DMS153 treated with DMSO at 0.1 percent for 48 hours (cell line): ENCODE measurements around the gene DHCR24.
A peak's percentile ranks its signal among the peaks of the same experiment; 100 is the strongest.
"Not testable (repeated sequence)": the region's sequence is repeated elsewhere in the genome, so short reads cannot be mapped to it uniquely, and the experiment has no call there.

Experiments
- DNase-seq: peaks from one replicate; lab custom pipeline; 2025; ENCODE audit not compliant: unreplicated experiment; lab: John Stamatoyannopoulos, UW

The DHCR24 gene, protein sequence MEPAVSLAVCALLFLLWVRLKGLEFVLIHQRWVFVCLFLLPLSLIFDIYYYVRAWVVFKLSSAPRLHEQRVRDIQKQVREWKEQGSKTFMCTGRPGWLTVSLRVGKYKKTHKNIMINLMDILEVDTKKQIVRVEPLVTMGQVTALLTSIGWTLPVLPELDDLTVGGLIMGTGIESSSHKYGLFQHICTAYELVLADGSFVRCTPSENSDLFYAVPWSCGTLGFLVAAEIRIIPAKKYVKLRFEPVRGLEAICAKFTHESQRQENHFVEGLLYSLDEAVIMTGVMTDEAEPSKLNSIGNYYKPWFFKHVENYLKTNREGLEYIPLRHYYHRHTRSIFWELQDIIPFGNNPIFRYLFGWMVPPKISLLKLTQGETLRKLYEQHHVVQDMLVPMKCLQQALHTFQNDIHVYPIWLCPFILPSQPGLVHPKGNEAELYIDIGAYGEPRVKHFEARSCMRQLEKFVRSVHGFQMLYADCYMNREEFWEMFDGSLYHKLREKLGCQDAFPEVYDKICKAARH

DNA sequence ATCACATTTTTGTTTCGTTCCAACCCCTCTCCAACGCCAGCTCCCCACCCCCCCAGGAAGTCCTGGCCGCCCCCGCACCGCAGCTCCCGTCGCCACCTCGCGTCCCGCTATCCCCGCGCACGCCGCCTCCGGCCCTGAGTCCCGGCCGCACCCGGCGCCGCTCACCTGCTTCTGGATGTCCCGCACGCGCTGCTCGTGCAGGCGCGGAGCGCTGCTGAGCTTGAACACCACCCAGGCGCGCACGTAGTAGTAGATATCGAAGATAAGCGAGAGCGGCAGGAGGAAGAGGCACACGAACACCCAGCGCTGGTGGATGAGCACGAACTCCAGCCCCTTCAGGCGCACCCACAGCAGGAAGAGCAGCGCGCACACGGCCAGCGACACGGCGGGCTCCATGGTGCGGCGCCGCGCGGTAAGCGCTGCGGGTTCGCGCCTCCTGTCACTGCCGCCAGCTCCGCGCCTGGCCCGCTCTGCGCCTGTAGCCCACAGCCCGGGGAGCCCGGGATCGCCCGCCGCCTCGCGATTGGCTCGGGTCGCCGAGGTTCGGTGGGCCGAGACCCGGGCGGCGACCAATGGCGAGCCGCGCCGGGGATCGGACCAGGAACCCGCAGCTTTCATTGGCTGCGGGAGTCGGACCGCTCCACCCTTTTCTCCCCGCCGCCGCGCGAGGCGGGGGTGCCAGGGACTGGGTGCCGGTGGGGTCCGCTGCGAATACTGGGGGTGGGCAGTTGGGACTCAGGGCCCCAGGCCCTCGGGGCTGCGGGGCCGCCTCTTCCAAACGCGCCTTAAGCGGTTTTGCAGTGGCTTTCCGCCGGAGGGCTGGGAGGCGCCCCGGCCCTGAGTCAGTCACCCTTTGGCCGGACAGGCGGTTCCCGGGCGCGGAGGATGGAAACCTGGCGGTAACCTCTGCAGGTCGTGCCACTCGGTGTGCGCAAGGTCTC, at the start of gene DHCR24:
DHCR24 (minus strand) TSS at position 472 of the 941 bp plus-strand sequence; CDS start at position 396, 76 bp downstream.
- DNase-seq: peak; percentile 72

DNA sequence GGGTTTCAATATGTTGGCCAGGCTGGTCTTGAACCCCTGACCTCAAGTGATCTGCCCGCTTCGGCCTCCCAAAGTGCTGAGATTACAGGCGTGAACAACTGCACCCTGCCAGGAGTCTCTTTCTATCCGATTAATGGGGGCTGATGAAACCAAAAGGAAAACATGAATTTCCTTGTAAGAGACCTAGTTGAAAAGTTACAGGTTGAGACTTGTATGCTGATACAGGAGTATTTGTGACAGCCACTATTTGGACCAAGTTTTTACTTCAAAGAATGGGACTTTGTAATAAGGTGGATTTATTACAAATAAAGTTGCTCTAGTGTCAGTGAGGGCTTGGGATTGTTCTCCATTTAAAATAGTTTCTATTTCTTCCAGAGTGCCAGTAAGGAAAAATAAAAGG, 49.8 kb upstream of the DHCR24 start:
- no peak for DNase-seq

DNA sequence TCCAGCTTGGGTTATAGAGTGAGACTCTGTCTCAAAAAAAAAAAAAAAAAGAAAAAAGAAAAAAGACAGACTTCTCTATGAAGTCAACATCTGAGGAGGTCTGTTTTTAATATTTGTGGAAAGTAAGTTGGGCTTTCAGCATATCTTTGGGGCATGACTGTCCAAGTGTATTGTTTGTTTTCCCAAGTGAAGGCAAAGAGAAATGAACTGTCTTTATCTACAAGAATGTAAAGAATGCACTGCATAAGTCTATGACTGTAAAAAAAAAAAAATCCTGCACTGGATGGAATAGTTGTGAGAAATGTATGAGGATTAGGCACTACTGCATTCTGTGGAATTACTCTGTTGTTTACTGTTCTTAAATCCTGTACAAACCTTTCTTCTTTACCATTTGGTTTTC, 47.9 kb upstream of the DHCR24 start:
- DNase-seq: no peak

DNA sequence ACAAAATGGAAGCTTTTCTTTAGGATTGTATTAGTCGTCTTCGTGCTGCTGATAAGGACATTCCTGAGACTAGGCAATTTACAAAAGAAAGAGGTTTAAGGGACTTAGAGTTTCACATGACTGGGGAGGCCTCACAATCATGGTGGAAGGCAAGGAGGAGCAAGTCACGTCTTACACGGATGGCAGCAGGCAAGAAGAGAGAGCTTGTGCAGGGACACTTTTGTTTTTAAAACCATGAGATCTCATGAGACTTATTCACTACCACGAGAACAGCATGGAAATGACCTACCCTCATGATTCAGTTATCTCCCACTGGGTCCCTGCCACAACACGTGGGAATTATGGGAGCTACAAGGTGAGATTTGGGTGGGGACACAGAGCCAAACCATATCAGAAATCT, 47.1 kb upstream of the DHCR24 start:
- DNase-seq: not testable (repeated sequence)

DNA sequence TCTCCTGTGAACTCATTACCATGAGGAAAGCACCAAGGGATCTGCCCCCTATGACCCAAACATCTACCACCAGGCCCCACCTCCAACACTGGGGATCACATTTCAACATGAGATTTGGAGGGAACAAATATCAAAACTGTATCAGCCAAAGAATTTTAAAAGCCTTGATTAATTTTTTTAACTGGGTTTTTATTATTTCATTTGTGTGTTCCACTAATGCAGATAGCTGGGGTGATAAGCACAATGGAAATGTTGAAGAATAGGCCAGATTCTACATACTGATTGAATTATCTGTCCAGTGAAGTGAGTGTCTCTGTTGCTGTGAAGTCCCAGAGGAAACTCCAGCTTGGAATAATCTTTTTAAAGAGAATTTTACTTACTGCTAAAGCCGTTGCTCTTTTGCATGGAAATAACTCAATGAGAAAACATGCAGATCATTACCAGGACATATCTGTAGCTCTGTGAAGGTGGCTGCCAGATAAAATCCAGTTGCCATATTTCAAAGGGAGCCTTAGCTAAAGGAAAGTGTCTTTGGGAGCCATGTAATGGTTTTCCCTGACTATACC, 44.4 kb upstream of the DHCR24 start:
- no peak for DNase-seq

DNA sequence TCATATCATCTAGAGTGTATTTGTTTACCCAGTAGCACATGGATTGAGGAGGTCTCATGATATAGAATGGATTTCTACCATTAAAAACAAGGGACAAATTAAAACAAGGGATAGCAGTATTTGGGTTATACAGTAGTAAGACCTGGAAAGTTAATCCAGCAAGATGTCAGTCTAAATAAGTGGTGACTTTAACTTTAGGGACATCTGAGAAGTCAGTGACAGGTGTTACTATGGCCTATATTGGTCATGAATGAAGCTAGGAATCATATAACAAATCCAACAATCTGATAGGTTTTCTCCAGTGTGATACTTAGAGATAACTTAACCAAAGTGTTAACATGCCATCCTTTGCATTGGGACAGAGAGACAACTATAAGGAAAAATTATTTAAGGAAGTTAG, 42.7 kb upstream of the DHCR24 start:
- no peak for DNase-seq

DNA sequence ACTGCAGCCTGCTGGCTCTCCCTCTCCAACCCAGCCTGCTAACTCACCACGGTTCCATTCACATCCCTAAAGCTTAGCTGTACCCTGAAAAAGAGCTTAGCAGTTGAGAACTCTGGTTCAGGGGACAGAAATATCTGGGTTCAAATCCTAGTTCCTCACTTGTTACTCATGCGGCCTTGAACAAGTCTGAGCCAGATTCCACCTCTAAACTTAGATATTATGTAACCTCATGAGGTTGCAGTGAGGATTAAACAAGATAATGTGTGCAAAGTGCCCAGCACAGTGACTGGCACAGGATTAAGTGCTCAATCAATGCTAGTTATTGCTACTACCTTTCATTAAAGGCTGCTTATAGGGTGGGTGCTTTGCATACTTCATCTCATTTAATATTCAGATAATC, 41.3 kb upstream of the DHCR24 start:
- DNase-seq: no peak

DNA sequence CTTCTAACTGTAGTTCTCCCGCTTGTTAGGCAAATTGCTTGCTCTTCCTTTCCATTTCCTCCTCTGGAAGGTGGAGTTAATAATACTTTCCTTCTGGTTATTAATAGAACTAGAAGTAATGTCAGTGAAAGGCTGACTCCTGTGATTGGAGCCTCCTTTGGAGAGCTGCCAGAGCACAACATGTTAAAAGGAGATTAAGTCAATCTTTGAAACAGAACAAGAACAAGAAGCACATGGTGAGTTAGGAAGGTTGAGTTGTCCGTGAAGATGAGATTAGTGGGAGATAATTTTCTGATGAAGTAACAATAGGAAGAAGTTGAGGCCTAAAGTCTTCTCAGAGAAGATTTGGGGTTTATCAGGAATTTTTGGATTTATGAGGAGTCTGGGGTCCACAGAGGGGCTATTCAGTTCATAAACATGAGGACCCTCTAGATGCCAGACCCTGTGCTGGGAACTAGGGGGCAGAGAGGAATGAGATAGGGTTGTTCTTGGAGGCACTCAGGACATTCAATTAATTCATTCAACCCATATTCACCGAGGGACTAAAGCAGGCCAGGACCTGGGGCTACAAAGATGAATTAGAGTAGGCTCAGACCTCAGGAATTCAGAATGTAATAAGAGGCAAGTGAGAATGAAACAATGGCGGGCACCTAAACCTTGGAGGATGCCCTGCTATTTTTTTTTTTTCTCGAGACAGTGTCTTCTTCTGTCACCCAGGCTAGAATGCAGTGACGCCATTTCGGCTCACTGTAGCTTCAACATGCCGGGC, 40.7 kb upstream of the DHCR24 start:
- DNase-seq: no peak

DNA sequence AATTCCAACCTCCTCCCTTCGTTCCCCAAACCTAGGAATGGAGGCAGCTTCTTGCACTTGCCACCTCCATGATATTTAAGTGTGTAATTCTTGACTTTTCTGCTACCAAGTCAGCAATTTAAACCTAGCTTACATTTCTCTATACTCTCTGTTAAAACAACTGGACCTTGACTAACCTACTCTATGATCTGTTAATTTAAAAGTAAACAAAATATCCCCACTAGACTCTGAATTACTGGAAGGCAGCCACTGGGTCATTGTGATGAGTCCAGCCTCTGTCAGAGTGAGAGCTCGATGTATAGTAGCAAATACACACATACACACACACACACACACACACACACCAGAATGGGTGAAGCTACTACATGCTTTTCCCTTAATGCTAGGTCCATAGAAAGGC, 40.0 kb upstream of the DHCR24 start:
- no peak for DNase-seq

DNA sequence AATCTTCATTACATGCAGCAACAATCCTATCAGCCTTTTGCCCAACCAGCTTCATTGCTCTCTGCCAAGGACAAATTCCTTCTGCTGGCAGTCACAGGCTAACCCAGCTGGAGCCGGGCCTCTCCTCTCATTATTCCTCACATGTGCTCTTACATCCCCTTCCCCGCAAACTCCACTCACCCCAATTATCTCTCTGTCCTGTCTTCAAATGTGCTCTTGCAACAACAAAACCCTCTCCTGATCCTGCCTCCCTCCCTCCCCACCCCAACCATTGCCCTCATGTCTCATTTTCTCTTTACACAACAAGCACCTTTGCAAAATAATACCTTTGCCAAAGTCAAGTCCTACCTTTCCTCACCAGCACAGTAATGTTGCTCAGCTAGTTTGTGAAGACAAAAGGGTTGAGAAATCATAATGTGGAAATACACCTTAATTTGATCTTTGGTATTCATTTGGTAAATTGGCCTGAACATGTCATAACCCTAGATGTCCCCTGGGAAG, 36.0 kb upstream of the DHCR24 start:
- no peak for DNase-seq

DNA sequence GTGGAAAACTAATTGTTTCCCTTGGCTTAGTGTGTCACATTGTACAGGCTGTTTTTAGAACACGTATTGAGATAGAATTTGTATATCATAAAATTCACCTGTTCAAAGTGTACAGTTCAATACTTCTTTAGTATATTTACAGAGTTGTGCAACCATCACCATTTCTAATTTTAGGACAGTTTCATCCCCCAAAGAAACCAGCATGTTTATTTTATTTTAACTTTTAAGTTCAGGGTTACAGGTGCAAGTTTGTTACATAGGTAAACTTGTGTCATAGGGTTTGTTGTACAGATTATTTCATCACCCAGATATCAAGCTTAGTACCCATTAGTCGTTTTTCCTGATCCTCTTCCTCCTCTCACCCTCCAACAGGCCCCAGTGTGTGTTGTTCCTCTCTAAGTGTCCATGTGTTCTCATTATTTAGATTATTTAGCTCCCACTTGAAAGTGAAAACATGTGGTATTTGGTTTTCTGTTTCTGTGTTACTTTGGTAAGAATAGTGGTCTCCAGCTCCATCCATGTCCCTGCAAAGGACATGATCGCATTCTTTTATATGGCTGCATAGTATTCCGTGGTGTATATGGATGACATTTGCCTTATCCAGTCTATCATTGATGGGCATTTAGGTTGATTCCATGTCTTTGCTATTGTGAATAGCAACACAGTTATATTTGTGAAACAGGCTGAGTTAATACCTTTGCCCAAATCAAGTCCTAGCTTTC, 35.2 kb upstream of the DHCR24 start:
- DNase-seq: no peak

DNA sequence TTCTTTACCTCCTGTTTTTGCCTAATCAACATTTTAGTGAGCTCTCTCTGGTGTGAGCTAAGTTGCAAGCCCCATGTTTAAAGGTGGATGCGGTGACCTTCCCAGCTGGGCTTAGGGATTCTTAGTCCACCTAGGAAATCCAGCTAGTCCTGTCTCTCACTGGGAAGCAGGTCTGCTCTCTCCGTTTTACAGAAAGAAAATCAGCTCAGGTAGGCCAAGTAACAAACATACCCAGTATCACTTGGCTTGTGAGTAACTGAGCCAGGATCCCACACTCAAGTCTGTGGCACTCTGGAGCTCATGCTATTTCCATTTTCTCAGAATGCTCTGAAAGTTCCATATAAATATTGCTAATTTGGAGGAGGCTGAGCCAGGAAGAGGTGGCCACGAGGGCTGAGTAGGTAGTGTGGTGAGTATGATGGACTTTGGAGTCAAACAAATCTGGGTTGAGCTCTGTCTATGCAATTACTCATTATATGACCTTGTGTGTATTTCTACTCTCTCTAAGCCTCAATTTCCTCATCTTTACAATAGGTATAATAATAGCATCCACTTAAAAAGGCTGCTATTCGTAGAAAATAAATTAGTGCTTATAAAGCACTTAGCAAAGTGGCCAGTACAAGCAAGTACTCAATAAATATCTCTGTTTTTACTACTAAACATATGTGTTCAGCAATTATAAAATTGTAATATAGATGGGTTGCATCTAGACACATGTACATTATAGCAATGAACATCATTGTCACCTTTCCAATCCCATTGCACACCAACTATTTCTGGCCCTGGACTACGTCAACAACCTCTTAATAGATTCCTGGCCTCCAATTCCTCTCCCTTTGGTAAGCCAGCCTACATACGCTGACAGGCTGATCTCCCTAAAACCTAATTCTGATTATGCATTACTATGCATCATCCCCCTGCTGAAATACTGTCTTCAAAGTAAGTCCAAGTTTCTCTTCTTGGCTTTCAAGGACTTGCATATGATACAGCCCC, 32.7 kb upstream of the DHCR24 start:
- DNase-seq: no peak

DNA sequence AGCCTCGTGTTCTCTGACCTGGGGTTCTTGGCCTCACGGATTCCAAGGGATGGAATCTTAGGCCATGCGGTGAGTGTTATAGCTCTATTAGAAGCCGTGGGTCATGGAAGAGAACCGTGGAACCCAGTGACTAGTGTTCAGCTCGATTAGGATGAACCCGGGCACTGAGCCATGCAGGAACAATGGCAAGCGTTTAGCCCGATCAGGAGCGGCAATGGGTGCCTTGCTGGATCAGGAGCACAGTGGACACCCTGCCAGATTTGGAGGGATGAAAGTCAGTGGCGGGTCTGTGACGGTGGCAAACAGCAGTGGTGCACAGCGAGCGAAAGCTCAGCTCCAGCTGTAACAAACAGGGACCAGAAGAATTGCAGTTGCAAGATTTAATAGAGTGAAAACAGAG, 24.1 kb upstream of the DHCR24 start:
- DNase-seq: not testable (repeated sequence)

DNA sequence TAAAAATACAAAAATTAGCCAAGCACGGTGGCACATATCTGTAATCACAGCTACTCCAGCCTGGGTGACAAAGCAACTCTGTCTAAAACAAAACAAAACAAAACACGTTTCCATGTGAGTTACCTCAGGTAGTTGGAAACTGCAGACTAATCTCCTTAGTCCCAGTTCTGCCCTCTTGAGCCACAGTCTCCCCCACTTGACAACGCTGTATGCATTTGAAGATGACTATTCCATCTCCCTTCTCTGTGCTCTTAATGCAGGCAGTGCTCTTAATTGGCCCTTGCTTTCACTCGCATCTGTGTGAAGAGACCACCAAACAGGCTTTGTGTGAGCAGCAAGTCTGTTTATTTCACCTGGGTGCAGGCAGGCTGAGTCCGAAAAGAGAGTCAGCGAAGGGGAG, 19.6 kb upstream of the DHCR24 start:
- DNase-seq: no peak

DNA sequence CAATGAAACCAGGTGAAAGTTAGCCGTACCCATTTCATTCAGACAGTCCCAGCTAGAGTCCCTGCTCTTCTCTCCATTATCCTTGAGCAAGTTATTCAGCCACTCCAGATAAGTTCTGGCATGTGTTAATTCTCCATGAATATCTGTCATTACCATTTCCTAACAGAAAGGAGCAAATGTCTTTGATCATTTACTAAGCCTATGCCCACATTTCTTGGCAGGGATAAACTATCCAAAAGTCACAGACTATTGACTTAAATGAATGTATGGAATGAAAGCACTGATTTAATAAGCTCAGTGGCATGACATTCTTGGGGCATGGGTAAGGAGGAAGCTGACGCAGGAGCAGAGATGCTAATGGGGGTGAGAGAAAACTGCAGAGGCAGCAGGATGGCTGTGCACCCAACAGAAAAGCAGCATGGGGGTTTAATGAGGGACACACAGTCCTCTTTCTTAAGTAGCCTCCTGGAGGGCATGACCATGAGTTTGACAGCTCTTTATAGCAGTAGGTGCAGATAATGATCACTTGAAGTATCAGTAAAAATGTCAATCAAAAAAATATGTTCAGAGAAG, 17.6 kb upstream of the DHCR24 start:
- DNase-seq: no peak

DNA sequence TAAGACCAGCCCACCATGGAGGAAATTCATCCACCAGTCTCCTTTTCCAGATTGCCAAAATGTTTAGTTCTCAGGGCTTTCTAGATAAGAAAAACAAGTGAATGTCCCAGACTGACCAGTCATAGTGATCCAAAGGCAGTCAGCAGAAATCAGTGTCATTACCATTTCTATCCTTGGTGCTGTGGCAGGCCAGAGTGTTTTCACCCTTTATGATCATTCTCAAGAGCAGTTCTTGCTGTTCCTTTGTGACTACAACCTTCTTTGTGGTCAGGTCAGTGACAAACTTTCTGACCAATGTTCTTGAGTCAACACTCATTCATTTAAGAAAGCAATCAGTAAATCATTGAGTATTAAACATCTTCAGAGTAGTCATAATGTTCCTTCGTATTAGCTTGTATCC, 7.3 kb upstream of the DHCR24 start:
- no peak for DNase-seq

DNA sequence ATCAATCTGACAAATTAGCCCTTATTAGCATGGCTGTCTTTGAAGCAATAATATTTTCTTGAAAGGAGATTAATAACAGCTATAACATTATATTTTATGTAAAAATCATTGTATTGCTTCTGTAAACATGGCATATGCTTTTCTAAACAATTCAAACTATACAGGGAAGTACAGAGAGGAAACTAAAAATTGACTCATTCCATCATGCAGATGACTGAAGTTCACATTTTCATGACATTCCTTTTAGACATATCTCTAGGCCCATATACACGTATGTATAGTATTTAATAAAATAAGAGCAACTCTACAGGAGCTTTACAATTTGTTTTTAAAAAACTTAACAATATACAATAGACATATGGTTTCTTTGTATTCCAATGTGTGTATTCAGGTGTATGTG, 5.6 kb upstream of the DHCR24 start:
- DNase-seq: no peak

DNA sequence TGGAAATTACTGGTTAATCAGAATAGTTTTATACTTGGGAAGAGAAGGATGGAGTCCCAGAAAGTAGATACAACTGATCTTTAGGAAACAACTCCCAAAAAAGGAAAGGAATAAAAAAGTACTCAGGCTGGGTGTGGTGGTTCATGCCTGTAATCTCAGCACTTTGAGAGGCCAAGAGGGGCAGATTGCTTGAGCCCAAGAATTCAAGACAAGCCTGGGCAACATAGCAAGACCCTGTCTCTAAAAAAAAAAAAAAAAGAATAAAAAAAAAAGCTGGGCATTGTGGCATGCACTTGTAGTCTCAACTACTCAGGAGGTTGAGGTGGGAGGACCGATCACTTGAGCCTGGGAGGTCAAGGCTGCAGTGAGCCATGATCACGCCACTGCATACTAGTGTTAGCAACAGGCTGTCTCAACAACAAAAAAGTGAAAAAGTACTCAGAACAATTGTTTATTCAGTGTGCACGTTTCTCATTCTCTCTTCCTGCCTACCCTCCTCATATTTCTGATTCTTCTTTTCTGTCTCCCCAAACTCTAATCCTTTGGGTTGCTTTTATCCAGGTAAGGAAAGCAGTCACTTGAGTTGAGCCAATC, 2.2 kb upstream of the DHCR24 start:
- no peak for DNase-seq
